ENCODE measurements around the gene FBXO40.

The FBXO40 gene

GRCh38 chr3:121621491-121621890 lies 28.3 kb downstream of the FBXO40 start:
- DNase-seq (ENCODE audit: low read depth, low spot score), result no peak

- DNase-seq (ENCODE audit: low read depth, low spot score), result no peak
These were observed 31.1 kb downstream of the FBXO40 start for GRCh38 chr3:121624147-121624899.

GRCh38 chr3:121626495-121626894 lies 33.3 kb downstream of the FBXO40 start:
- no peak for DNase-seq (ENCODE audit: low read depth, low spot score)

GRCh38 chr3:121627211-121627610 lies 34.0 kb downstream of the FBXO40 start:
- no peak for DNase-seq (ENCODE audit: low read depth, low spot score)

- no peak for DNase-seq (ENCODE audit: low read depth, low spot score)
These were observed 34.4 kb downstream of the FBXO40 start for GRCh38 chr3:121627622-121628021.

- DNase-seq (ENCODE audit: low read depth, low spot score), result no peak
These were observed 36.4 kb downstream of the FBXO40 start for GRCh38 chr3:121629601-121630000.

- DNase-seq (ENCODE audit: low read depth, low spot score), result no peak
These were observed 37.2 kb downstream of the FBXO40 start for GRCh38 chr3:121630355-121630754.

- DNase-seq (ENCODE audit: low read depth, low spot score), result no peak
These were observed 44.7 kb downstream of the FBXO40 start for GRCh38 chr3:121637922-121638321.

- no peak for DNase-seq (ENCODE audit: low read depth, low spot score)
These were observed 47.9 kb downstream of the FBXO40 start for GRCh38 chr3:121641127-121641526.

GRCh38 chr3:121642601-121643314 lies 49.6 kb downstream of the FBXO40 start:
- no peak for DNase-seq (ENCODE audit: low read depth, low spot score)

- no peak for DNase-seq (ENCODE audit: low read depth, low spot score)
These were observed 51.9 kb downstream of the FBXO40 start for GRCh38 chr3:121645054-121645453.

GRCh38 chr3:121648219-121648958 lies 55.2 kb downstream of the FBXO40 start:
- no peak for DNase-seq (ENCODE audit: low read depth, low spot score)

- no peak for DNase-seq (ENCODE audit: low read depth, low spot score)
These were observed 56.5 kb downstream of the FBXO40 start for GRCh38 chr3:121649645-121650044.

GRCh38 chr3:121651684-121652083 lies 58.5 kb downstream of the FBXO40 start:
- peak; percentile 1 for DNase-seq (ENCODE audit: low read depth, low spot score)

- no peak for DNase-seq (ENCODE audit: low read depth, low spot score)
These were observed 61.6 kb downstream of the FBXO40 start for GRCh38 chr3:121654493-121655385.

GRCh38 chr3:121658716-121659435 lies 65.7 kb downstream of the FBXO40 start:
- DNase-seq (ENCODE audit: low read depth, low spot score), result no peak

GRCh38 chr3:121659586-121659985 lies 66.4 kb downstream of the FBXO40 start:
- DNase-seq (ENCODE audit: low read depth, low spot score), result no peak

GRCh38 chr3:121660356-121661171 lies 67.4 kb downstream of the FBXO40 start, which contains the start of gene HCLS1:
Gene HCLS1, minus strand, starts transcription at chr3:121660903. Its CDS starts 2,556 bp downstream, at chr3:121658347.
- no peak for DNase-seq (ENCODE audit: low read depth, low spot score)

- no peak for DNase-seq (ENCODE audit: low read depth, low spot score)
These were observed 68.2 kb downstream of the FBXO40 start for GRCh38 chr3:121661376-121661775.

- no peak for DNase-seq (ENCODE audit: low read depth, low spot score)
These were observed 69.6 kb downstream of the FBXO40 start for GRCh38 chr3:121662742-121663141.
